ENCODE measurements around the gene BRCA1. TPM values are rescaled to one million over a fixed set of nuclear protein-coding genes. Genes with fewer than 3 reads are reported as not detected.

BRCA1 gene
- polyA plus RNA-seq, 1 donor from 2014 or later = 1.0 TPM

GRCh38 chr17:43030137-43030767 is 94.9 kb downstream of the BRCA1 start:
- Histone ChIP-seq H3K4me2 (ENCODE audit: low read length) (no peak overlapping the region), H3K27ac (ENCODE audit: low read length) (no peak overlapping the region), H3K9me2 (ENCODE audit: insufficient read depth, low read length) (no peaks in the 10 kb centered on the region), H3K36me3 (ENCODE audit: insufficient read depth, low read length) (no peaks in the 10 kb centered on the region), H4K20me1 (ENCODE audit: insufficient read depth) (no peaks in the 10 kb centered on the region), H3K9ac (ENCODE audit: low read length) (no peak overlapping the region), H3K79me2 (replicated peaks; ENCODE audit: insufficient read depth, low read length) (peaks cover 7% of the 10 kb centered on the region), H3K27me3 (ENCODE audit: insufficient read depth, low read depth, low read length) (no peaks in the 10 kb centered on the region), H3F3A (ENCODE audit: insufficient read depth, low read length, poor library complexity, severe bottlenecking) (no peaks in the 10 kb centered on the region), H3K4me3 (ENCODE audit: low read length) (no peak overlapping the region), H3K9me3 (ENCODE audit: low read length) (no peaks in the 10 kb centered on the region), H2AFZ (ENCODE audit: low read depth, low read length) (no peak overlapping the region)
- TF ChIP-seq RAD21 (conservative IDR thresholded peaks at IDR 0.05) (no peak), EZH2 (IDR thresholded peaks at IDR 0.05; ENCODE audit: borderline replicate concordance, insufficient read depth, low read length, poor library complexity, severe bottlenecking) (no peak), SMC3 (conservative IDR thresholded peaks at IDR 0.05; ENCODE audit: poor library complexity) (no peak), TAF1 (IDR thresholded peaks at IDR 0.05; ENCODE audit: low read depth) (no peak), POLR2AphosphoS5 (IDR thresholded peaks at IDR 0.05) (no peak), REST (IDR thresholded peaks at IDR 0.05; ENCODE audit: borderline replicate concordance) (no peak), MXI1 (conservative IDR thresholded peaks at IDR 0.05; ENCODE audit: poor library complexity, severe bottlenecking) (no peak), EP300 (conservative IDR thresholded peaks at IDR 0.05; ENCODE audit: poor library complexity, severe bottlenecking) (no peak)
- TF ChIP-seq, protein P1, sequence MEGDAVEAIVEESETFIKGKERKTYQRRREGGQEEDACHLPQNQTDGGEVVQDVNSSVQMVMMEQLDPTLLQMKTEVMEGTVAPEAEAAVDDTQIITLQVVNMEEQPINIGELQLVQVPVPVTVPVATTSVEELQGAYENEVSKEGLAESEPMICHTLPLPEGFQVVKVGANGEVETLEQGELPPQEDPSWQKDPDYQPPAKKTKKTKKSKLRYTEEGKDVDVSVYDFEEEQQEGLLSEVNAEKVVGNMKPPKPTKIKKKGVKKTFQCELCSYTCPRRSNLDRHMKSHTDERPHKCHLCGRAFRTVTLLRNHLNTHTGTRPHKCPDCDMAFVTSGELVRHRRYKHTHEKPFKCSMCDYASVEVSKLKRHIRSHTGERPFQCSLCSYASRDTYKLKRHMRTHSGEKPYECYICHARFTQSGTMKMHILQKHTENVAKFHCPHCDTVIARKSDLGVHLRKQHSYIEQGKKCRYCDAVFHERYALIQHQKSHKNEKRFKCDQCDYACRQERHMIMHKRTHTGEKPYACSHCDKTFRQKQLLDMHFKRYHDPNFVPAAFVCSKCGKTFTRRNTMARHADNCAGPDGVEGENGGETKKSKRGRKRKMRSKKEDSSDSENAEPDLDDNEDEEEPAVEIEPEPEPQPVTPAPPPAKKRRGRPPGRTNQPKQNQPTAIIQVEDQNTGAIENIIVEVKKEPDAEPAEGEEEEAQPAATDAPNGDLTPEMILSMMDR (IDR thresholded peaks at IDR 0.05; ENCODE audit: poor library complexity, severe bottlenecking) = no peak

GRCh38 chr17:43028221-43028861 is 96.8 kb downstream of the BRCA1 start:
- Histone ChIP-seq H3K36me3 (ENCODE audit: insufficient read depth, low read length) (no peaks in the 10 kb centered on the region), H3K4me2 (ENCODE audit: low read length) (no peak overlapping the region), H3K27ac (ENCODE audit: low read length) (no peak overlapping the region), H3K9me2 (ENCODE audit: insufficient read depth, low read length) (no peaks in the 10 kb centered on the region), H3K79me2 (replicated peaks; ENCODE audit: insufficient read depth, low read length) (peaks cover 7% of the 10 kb centered on the region), H3K9ac (ENCODE audit: low read length) (no peak overlapping the region), H4K20me1 (ENCODE audit: insufficient read depth) (no peaks in the 10 kb centered on the region), H2AFZ (ENCODE audit: low read depth, low read length) (no peak overlapping the region), H3K9me3 (ENCODE audit: low read length) (no peaks in the 10 kb centered on the region), H3K27me3 (ENCODE audit: insufficient read depth, low read depth, low read length) (no peaks in the 10 kb centered on the region), H3K4me3 (ENCODE audit: low read length) (no peak overlapping the region), H3F3A (ENCODE audit: insufficient read depth, low read length, poor library complexity, severe bottlenecking) (no peaks in the 10 kb centered on the region)
- TF ChIP-seq POLR2AphosphoS5 (IDR thresholded peaks at IDR 0.05) (no peak), MXI1 (conservative IDR thresholded peaks at IDR 0.05; ENCODE audit: poor library complexity, severe bottlenecking) (no peak), EZH2 (IDR thresholded peaks at IDR 0.05; ENCODE audit: borderline replicate concordance, insufficient read depth, low read length, poor library complexity, severe bottlenecking) (no peak), RAD21 (conservative IDR thresholded peaks at IDR 0.05) (no peak), REST (IDR thresholded peaks at IDR 0.05; ENCODE audit: borderline replicate concordance) (no peak), SMC3 (conservative IDR thresholded peaks at IDR 0.05; ENCODE audit: poor library complexity) (no peak), TAF1 (IDR thresholded peaks at IDR 0.05; ENCODE audit: low read depth) (no peak), EP300 (conservative IDR thresholded peaks at IDR 0.05; ENCODE audit: poor library complexity, severe bottlenecking) (no peak)
- TF ChIP-seq, protein P1 (IDR thresholded peaks at IDR 0.05; ENCODE audit: poor library complexity, severe bottlenecking) = no peak

Data from neural cell (in vitro differentiated cells).